HL-60 (cell line): ENCODE results near the gene PAK5.

ENCODE experiments used
- DNase-seq, 2 experiments: peaks; one replicate each; pipeline ENCODE4 v3.0.0-alpha.2; 2010 to 2020; ENCODE audit warnings: low read depth in 1 of 2, low spot score in 1 of 2
- H3K27ac ChIP-seq: fragments of 250-450 bp; sonication (Bioruptor Pico); replicated peaks from 2 replicates; pipeline ENCODE4 v1.5.1; 2020; ENCODE audit warnings: mild to moderate bottlenecking, moderate library complexity
- H3K27me3 ChIP-seq: fragments of 250-450 bp; sonication (Bioruptor Pico); 2 replicates; pipeline ENCODE4 v1.5.1; 2021; ENCODE audit warnings: mild to moderate bottlenecking, moderate library complexity; ENCODE audit not compliant: insufficient read depth, poor library complexity, severe bottlenecking
- H3K4me3 ChIP-seq: replicated peaks from 2 replicates; pipeline ENCODE4 v1.5.1; 2011; ENCODE audit warnings: mild to moderate bottlenecking, control low read depth, low read length; ENCODE audit not compliant: insufficient read depth
- GABPA ChIP-seq: IDR thresholded peaks from 2 replicates; pipeline ENCODE4 v1.6.1; 2012; ENCODE audit warnings: low read depth
- POLR2AphosphoS5 ChIP-seq: IDR thresholded peaks from 2 replicates; pipeline ENCODE4 v1.6.1; 2012; ENCODE audit warnings: low read depth
- SPI1 ChIP-seq: IDR thresholded peaks from 2 replicates; pipeline ENCODE4 v1.6.1; 2012; ENCODE audit warnings: low read depth, mild to moderate bottlenecking, borderline replicate concordance
- TF ChIP-seq, protein P1 (sequence below): IDR thresholded peaks from 2 replicates; pipeline ENCODE4 v1.6.1; 2012; ENCODE audit warnings: low read depth; ENCODE audit not compliant: insufficient replicate concordance
- TF ChIP-seq, protein P2 (sequence below): IDR thresholded peaks from one replicate; pipeline ENCODE4 v1.5.1; 2011; ENCODE audit warnings: low read length, control low read depth, inconsistent platforms; ENCODE audit not compliant: insufficient read depth

Gene PAK5

DNA sequence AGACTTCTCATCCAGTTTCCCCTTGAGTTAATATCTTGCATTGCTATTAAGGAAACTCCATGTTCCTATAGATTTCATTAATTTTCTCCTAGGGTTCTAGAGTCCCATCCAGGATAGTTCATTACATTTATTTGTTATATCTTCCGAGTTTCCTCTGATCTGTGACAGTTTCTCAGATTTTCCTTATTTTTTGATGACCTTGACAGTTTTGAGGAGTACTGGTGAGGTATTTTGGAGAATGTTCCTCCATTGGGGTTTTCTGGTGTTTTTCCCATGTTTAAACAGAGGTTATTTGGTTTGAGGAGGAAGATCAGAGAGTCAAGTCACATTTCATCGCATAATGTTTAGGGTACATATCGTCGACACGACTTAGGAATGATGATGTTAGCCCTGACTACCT, 256.7 kb downstream of the PAK5 start:
- no peak for DNase-seq
- Histone ChIP-seq H3K27me3 (no peaks in the 10 kb centered on the region), H3K4me3 (no peak overlapping the region), H3K27ac (no peak overlapping the region)
- TF ChIP-seq POLR2AphosphoS5 = no peak
- TF ChIP-seq SPI1 = no peak
- TF ChIP-seq GABPA = no peak
- TF ChIP-seq, protein P1, sequence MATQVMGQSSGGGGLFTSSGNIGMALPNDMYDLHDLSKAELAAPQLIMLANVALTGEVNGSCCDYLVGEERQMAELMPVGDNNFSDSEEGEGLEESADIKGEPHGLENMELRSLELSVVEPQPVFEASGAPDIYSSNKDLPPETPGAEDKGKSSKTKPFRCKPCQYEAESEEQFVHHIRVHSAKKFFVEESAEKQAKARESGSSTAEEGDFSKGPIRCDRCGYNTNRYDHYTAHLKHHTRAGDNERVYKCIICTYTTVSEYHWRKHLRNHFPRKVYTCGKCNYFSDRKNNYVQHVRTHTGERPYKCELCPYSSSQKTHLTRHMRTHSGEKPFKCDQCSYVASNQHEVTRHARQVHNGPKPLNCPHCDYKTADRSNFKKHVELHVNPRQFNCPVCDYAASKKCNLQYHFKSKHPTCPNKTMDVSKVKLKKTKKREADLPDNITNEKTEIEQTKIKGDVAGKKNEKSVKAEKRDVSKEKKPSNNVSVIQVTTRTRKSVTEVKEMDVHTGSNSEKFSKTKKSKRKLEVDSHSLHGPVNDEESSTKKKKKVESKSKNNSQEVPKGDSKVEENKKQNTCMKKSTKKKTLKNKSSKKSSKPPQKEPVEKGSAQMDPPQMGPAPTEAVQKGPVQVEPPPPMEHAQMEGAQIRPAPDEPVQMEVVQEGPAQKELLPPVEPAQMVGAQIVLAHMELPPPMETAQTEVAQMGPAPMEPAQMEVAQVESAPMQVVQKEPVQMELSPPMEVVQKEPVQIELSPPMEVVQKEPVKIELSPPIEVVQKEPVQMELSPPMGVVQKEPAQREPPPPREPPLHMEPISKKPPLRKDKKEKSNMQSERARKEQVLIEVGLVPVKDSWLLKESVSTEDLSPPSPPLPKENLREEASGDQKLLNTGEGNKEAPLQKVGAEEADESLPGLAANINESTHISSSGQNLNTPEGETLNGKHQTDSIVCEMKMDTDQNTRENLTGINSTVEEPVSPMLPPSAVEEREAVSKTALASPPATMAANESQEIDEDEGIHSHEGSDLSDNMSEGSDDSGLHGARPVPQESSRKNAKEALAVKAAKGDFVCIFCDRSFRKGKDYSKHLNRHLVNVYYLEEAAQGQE = no peak
- TF ChIP-seq, protein P2, sequence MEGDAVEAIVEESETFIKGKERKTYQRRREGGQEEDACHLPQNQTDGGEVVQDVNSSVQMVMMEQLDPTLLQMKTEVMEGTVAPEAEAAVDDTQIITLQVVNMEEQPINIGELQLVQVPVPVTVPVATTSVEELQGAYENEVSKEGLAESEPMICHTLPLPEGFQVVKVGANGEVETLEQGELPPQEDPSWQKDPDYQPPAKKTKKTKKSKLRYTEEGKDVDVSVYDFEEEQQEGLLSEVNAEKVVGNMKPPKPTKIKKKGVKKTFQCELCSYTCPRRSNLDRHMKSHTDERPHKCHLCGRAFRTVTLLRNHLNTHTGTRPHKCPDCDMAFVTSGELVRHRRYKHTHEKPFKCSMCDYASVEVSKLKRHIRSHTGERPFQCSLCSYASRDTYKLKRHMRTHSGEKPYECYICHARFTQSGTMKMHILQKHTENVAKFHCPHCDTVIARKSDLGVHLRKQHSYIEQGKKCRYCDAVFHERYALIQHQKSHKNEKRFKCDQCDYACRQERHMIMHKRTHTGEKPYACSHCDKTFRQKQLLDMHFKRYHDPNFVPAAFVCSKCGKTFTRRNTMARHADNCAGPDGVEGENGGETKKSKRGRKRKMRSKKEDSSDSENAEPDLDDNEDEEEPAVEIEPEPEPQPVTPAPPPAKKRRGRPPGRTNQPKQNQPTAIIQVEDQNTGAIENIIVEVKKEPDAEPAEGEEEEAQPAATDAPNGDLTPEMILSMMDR = no peak

DNA sequence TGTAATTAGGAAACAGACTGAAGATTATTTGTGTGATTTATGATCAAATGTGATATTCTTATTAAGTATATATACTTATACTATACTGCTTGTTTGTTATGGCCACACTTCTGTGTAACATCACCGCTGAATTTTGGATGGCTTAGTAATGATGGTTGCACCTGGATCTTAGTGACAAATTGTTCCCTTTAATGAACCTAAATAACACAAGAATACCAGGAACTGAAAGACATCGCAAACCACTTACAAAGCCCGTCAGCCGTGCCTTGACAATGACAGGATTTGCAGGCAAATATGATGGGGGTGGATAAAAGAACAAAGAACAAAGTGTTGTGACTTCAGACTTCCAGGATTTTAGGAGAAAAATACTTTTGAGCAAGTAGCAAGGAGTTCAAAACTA, 257.4 kb downstream of the PAK5 start:
- TF ChIP-seq, protein P1 = no peak
- TF ChIP-seq SPI1 = no peak
- no peak for TF ChIP-seq GABPA
- TF ChIP-seq, protein P2 = no peak
- TF ChIP-seq POLR2AphosphoS5 = no peak
- H3K27me3 ChIP-seq = no peaks in the 10 kb centered on the region
- DNase-seq = no peak

DNA sequence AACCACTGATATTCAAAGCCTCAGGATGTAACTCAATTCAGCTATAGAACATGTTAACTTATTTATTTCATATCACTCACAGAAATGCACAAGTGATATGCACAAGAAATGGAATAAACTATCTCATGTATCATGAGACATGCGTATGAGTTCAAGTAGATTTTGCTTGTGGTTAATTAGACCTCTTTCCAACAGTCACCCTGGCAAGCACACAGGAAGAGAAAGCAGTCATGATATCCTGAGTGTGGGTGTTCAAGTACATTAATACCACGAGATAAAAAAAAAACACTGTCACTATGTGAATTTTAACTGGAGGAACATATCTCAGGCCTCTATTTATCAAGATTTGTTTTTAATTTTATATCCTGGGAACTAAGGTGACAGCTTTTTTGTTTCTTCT, 260.3 kb downstream of the PAK5 start:
- Histone ChIP-seq H3K27ac (no peak overlapping the region), H3K4me3 (no peak overlapping the region), H3K27me3 (no peaks in the 10 kb centered on the region)
- TF ChIP-seq POLR2AphosphoS5 (no peak), SPI1 (no peak), GABPA (no peak)
- TF ChIP-seq, protein P2 = no peak
- TF ChIP-seq, protein P1 = no peak
- no peak for DNase-seq

More for the DNA sequence above, 257.4 kb downstream of the PAK5 start:
- Histone ChIP-seq H3K27ac (no peak overlapping the region), H3K4me3 (no peak overlapping the region)
